HG03060 (cell line): ENCODE results near the gene SEC22A.

Experiments used
- ATAC-seq: cut with Tn5 transposase; IDR thresholded peaks from one replicate; pipeline ENCODE4 v1.9.1; 2021; ENCODE audit warnings: low read depth, moderate number of reproducible peaks; ENCODE audit not compliant: unreplicated experiment

The SEC22A gene

GRCh38 chr3:123262226-123262625 lies 60.5 kb downstream of the SEC22A start:
- ATAC-seq: no peak

GRCh38 chr3:123262868-123263267 lies 61.1 kb downstream of the SEC22A start:
- no peak for ATAC-seq

- no peak for ATAC-seq
These were observed 62.2 kb downstream of the SEC22A start for GRCh38 chr3:123263941-123264340.

GRCh38 chr3:123267821-123268220 lies 66.1 kb downstream of the SEC22A start:
- ATAC-seq: no peak

GRCh38 chr3:123270818-123271217 lies 69.1 kb downstream of the SEC22A start:
- ATAC-seq: no peak

- no peak for ATAC-seq
These were observed 69.9 kb downstream of the SEC22A start for GRCh38 chr3:123271466-123272159.

GRCh38 chr3:123272547-123272946 lies 70.8 kb downstream of the SEC22A start:
- no peak for ATAC-seq

GRCh38 chr3:123275691-123276090 lies 73.9 kb downstream of the SEC22A start:
- no peak for ATAC-seq

GRCh38 chr3:123276346-123277006 lies 74.7 kb downstream of the SEC22A start:
- ATAC-seq: no peak

- no peak for ATAC-seq
These were observed 75.4 kb downstream of the SEC22A start for GRCh38 chr3:123277106-123277505.

- no peak for ATAC-seq
These were observed 76.7 kb downstream of the SEC22A start for GRCh38 chr3:123278446-123278845.

- ATAC-seq: no peak
These were observed 77.4 kb downstream of the SEC22A start for GRCh38 chr3:123279121-123279520.

GRCh38 chr3:123281406-123281805 lies 79.7 kb downstream of the SEC22A start:
- no peak for ATAC-seq

- ATAC-seq: no peak
These were observed 80.2 kb downstream of the SEC22A start for GRCh38 chr3:123281929-123282328.

GRCh38 chr3:123282461-123282860 lies 80.7 kb downstream of the SEC22A start:
- ATAC-seq: no peak

- no peak for ATAC-seq
These were observed 81.3 kb downstream of the SEC22A start for GRCh38 chr3:123283074-123283473.

- ATAC-seq: no peak
These were observed 82.1 kb downstream of the SEC22A start for GRCh38 chr3:123283657-123284398.

GRCh38 chr3:123284399-123285010 lies 82.8 kb downstream of the SEC22A start:
- ATAC-seq: no peak

GRCh38 chr3:123285066-123285465 lies 83.3 kb downstream of the SEC22A start:
- no peak for ATAC-seq

- no peak for ATAC-seq
These were observed 83.7 kb downstream of the SEC22A start for GRCh38 chr3:123285479-123285878.

GRCh38 chr3:123285931-123286307 lies 84.2 kb downstream of the SEC22A start:
- no peak for ATAC-seq
